Naive thymus-derived CD4-positive, alpha-beta T cell (primary cell): ENCODE results near the gene IPCEF1. TPM values are rescaled to one million over a fixed set of nuclear protein-coding genes. Genes with fewer than 3 reads are reported as not detected.
"Not testable (repeated sequence)": the region's sequence is repeated elsewhere in the genome, so short reads cannot be mapped to it uniquely, and the experiment has no call there.

Experiments
- ATAC-seq: fragments of 150-1000 bp; cut with Tn5 transposase; 2 replicates; pipeline ENCODE4 v1.10.0; 2021; ENCODE audit warnings: mild to moderate bottlenecking, moderate library complexity
- CTCF ChIA-PET: fragments of 350-600 bp; sonication (Branson Sonifier 250); formaldehyde crosslinking; loops from one replicate; lab custom pipeline; 2021; ENCODE audit warnings: antibody characterized with exemption; lab: Charles Lee
- POLR2A ChIA-PET: fragments of 350-600 bp; sonication (Branson Sonifier 250); formaldehyde crosslinking; loops from one replicate; lab custom pipeline; 2021; ENCODE audit warnings: antibody characterized with exemption, inconsistent platforms; lab: Charles Lee
- DNase-seq, 9 donors: peaks; one replicate each; pipeline versions ENCODE4 v3.0.0 to v3.0.0-alpha.2; 2020 to 2022; ENCODE audit warnings: mixed read lengths in 1 of 9
- H3K27ac ChIP-seq: one replicate; pipeline ENCODE4 v1.7.0; 2013; ENCODE audit warnings: mild to moderate bottlenecking, low read depth, low read length, moderate library complexity
- H3K27me3 ChIP-seq, 2 donors: one replicate each; pipeline ENCODE4 v1.7.0; 2013; ENCODE audit warnings: low read length in 2 of 2, mild to moderate bottlenecking in 2 of 2, moderate library complexity in 2 of 2; ENCODE audit not compliant: control insufficient read depth in 2 of 2, insufficient read depth in 2 of 2
- H3K36me3 ChIP-seq, 3 experiments: 1 replicate in 2 of 3; 2 replicates in 1 of 3; pipeline ENCODE4 v1.7.0; 2013; ENCODE audit warnings: low read length in 3 of 3, mild to moderate bottlenecking in 3 of 3, moderate library complexity in 1 of 3; ENCODE audit not compliant: insufficient read depth in 3 of 3, control insufficient read depth in 2 of 3
- H3K4me1 ChIP-seq, 2 donors: one replicate each; pipeline ENCODE4 v1.7.0; 2013; ENCODE audit warnings: low read length in 2 of 2, mild to moderate bottlenecking in 2 of 2, moderate library complexity in 1 of 2; ENCODE audit not compliant: control insufficient read depth in 2 of 2, insufficient read depth in 2 of 2
- H3K4me3 ChIP-seq: 2 replicates; pipeline ENCODE4 v1.7.0; 2013; ENCODE audit warnings: mild to moderate bottlenecking, low read length
- H3K9me3 ChIP-seq, 3 experiments: 1 replicate in 2 of 3; 2 replicates in 1 of 3; pipeline ENCODE4 v1.7.0; 2013; ENCODE audit warnings: low read length in 3 of 3; ENCODE audit not compliant: control insufficient read depth in 2 of 3
- H3K27ac Mint-ChIP-seq, 9 donors: one replicate each; pipeline ENCODE4 v1.8.0; 2020 to 2022; ENCODE audit warnings: mixed read lengths in 9 of 9, mild to moderate bottlenecking in 8 of 9, moderate library complexity in 5 of 9, inconsistent platforms in 2 of 9
- H3K27me3 Mint-ChIP-seq, 5 donors: one replicate each; pipeline ENCODE4 v1.8.0; 2021 to 2022; ENCODE audit warnings: mixed read lengths in 5 of 5, mild to moderate bottlenecking in 1 of 5
- H3K36me3 Mint-ChIP-seq, 5 donors: one replicate each; pipeline ENCODE4 v1.8.0; 2020 to 2022; ENCODE audit warnings: mixed read lengths in 5 of 5, mild to moderate bottlenecking in 3 of 5, inconsistent platforms in 1 of 5
- H3K4me1 Mint-ChIP-seq, 7 donors: one replicate each; pipeline ENCODE4 v1.8.0; 2020 to 2022; ENCODE audit warnings: mixed read lengths in 7 of 7, mild to moderate bottlenecking in 3 of 7, inconsistent platforms in 1 of 7
- H3K4me3 Mint-ChIP-seq, 10 donors: one replicate each; pipeline ENCODE4 v1.8.0; 2020 to 2022; ENCODE audit warnings: mild to moderate bottlenecking in 10 of 10, mixed read lengths in 10 of 10, moderate library complexity in 6 of 10, inconsistent platforms in 2 of 10
- H3K9me3 Mint-ChIP-seq, 11 donors: one replicate each; pipeline ENCODE4 v1.8.0; 2020 to 2022; ENCODE audit warnings: mixed read lengths in 11 of 11, mild to moderate bottlenecking in 4 of 11, inconsistent platforms in 1 of 11, moderate library complexity in 1 of 11
- intact Hi-C, 2 donors: fragments of 100-400 bp; cut with micrococcal nuclease; formaldehyde crosslinking; loops; one replicate each; pipeline ENCODE4 v1.15.1; 2023
- polyA plus RNA-seq, 2 donors: library from polyadenylated mRNA; unstranded; fragments of 300-500 nt; fragmentation: Illumina TruSeq; gene quantifications; one replicate each; pipeline ENCODE4 v1.2.3, GENCODE V29; 2021
- total RNA-seq, 6 experiments: library from RNA in 5 of 6; stranded (reverse) in 5 of 6; gene quantifications; 1 replicate in 5 of 6; 2 replicates in 1 of 6; pipeline ENCODE4 v1.2.3 and lab custom pipeline; 2021 to 2026

IPCEF1 gene
- total and polyA plus RNA-seq, 7 experiments from 2014 or later: 12.0 to 122 (median 99.7) TPM

GRCh38 chr6:154307696-154308425, 48.7 kb downstream of the IPCEF1 start:
- CTCF ChIA-PET: no interaction called here
- H3K27ac ChIP-seq: no peak overlapping the region
- H3K4me1 ChIP-seq: no peaks in the 10 kb centered on the region
- intact Hi-C loops: no loop called here
- H3K4me3 ChIP-seq: no peak overlapping the region
- Mint-ChIP-seq H3K36me3 (peaks cover 0 to 2% (median 0%) of the 10 kb centered on the region in 5 donors), H3K9me3 (peaks cover 0 to 12% (median 4%) of the 10 kb centered on the region in 11 donors), H3K4me3 (no peak overlapping the region), H3K4me1 (peaks cover 0 to 4% (median 0%) of the 10 kb centered on the region in 7 donors), H3K27me3 (peaks cover 0 to 15% (median 0%) of the 10 kb centered on the region in 5 donors), H3K27ac (no peak overlapping the region)
- no peaks in the 10 kb centered on the region for H3K36me3 ChIP-seq
- DNase-seq: no peak
- H3K27me3 ChIP-seq: no peaks in the 10 kb centered on the region
- H3K9me3 ChIP-seq: no peaks in the 10 kb centered on the region
- POLR2A ChIA-PET: no interaction called here
- ATAC-seq: no peak

GRCh38 chr6:154307147-154307546, 49.5 kb downstream of the IPCEF1 start:
- POLR2A ChIA-PET, DNase-seq, H3K4me1 Mint-ChIP-seq, H3K9me3 ChIP-seq, H3K36me3 Mint-ChIP-seq, H3K4me3 Mint-ChIP-seq, intact Hi-C loops, H3K36me3 ChIP-seq, CTCF ChIA-PET, H3K27ac ChIP-seq, ATAC-seq, H3K4me1 ChIP-seq, H3K4me3 ChIP-seq, H3K27me3 ChIP-seq, H3K27ac Mint-ChIP-seq: not testable (repeated sequence)
- H3K27me3 Mint-ChIP-seq: peaks cover 0 to 15% (median 0%) of the 10 kb centered on the region in 5 donors
- H3K9me3 Mint-ChIP-seq: peaks cover 0 to 12% (median 4%) of the 10 kb centered on the region in 11 donors

GRCh38 chr6:154306696-154307095, 49.9 kb downstream of the IPCEF1 start:
- Histone ChIP-seq H3K36me3 (no peaks in the 10 kb centered on the region), H3K4me3 (no peak overlapping the region), H3K27ac (no peak overlapping the region), H3K4me1 (peaks cover 0 to 6% of the 10 kb centered on the region in 2 donors), H3K27me3 (no peaks in the 10 kb centered on the region), H3K9me3 (no peaks in the 10 kb centered on the region)
- H3K36me3 Mint-ChIP-seq: peaks cover 0 to 2% (median 0%) of the 10 kb centered on the region in 5 donors
- H3K27me3 Mint-ChIP-seq: peaks cover 0 to 15% (median 0%) of the 10 kb centered on the region in 5 donors
- ChIA-PET CTCF (no interaction called here), POLR2A (interaction anchor here (0.5 kb wide), 1 partner anchor 15 kb away, joined by 3 read pairs; no protein-coding TSS in a partner anchor)
- DNase-seq (no peak), ATAC-seq (peak; percentile 27)
- no peak overlapping the region for H3K27ac Mint-ChIP-seq
- intact Hi-C loops: no loop called here
- no peak overlapping the region for H3K4me3 Mint-ChIP-seq
- H3K9me3 Mint-ChIP-seq: peaks cover 0 to 12% (median 4%) of the 10 kb centered on the region in 11 donors
- H3K4me1 Mint-ChIP-seq: peaks cover 0 to 8% (median 7%) of the 10 kb centered on the region in 7 donors

GRCh38 chr6:154304191-154304590, 52.4 kb downstream of the IPCEF1 start:
- no peak for DNase-seq
- POLR2A ChIA-PET: no interaction called here
- H3K27me3 ChIP-seq: no peaks in the 10 kb centered on the region
- no peak overlapping the region for H3K27ac ChIP-seq
- Mint-ChIP-seq H3K27ac (no peak overlapping the region), H3K36me3 (peaks cover 0 to 2% (median 0%) of the 10 kb centered on the region in 5 donors), H3K4me1 (peaks cover 0 to 8% (median 7%) of the 10 kb centered on the region in 7 donors), H3K9me3 (peaks cover 0 to 2% (median 0%) of the 10 kb centered on the region in 11 donors), H3K27me3 (peaks cover 0 to 8% (median 0%) of the 10 kb centered on the region in 5 donors), H3K4me3 (no peak overlapping the region)
- peaks cover 0 to 6% of the 10 kb centered on the region in 2 donors for H3K4me1 ChIP-seq
- CTCF ChIA-PET: no interaction called here
- H3K9me3 ChIP-seq: no peaks in the 10 kb centered on the region
- no peak for ATAC-seq
- H3K36me3 ChIP-seq: no peaks in the 10 kb centered on the region
- H3K4me3 ChIP-seq: no peak overlapping the region
- intact Hi-C loops: no loop called here

- H3K27me3 ChIP-seq, CTCF ChIA-PET: not testable (repeated sequence)
Measured at GRCh38 chr6:154303642-154304041, 53.0 kb downstream of the IPCEF1 start.

GRCh38 chr6:154301839-154302752, 54.5 kb downstream of the IPCEF1 start:
- H3K27ac Mint-ChIP-seq: no peak overlapping the region
- H3K36me3 Mint-ChIP-seq: no peaks in the 10 kb centered on the region
- ATAC-seq: peak; percentile 81
- H3K9me3 Mint-ChIP-seq: no peaks in the 10 kb centered on the region
- H3K4me3 Mint-ChIP-seq: no peak overlapping the region
- H3K36me3 ChIP-seq: no peaks in the 10 kb centered on the region
- CTCF ChIA-PET: no interaction called here
- peaks cover 0 to 6% (median 0%) of the 10 kb centered on the region in 5 donors for H3K27me3 Mint-ChIP-seq
- DNase-seq: peak in 4 of 9 donors; percentile 1 to 19 (median 10)
- no peak overlapping the region for H3K27ac ChIP-seq
- H3K9me3 ChIP-seq: no peaks in the 10 kb centered on the region
- intact Hi-C loops: no loop called here
- peaks cover 0 to 6% of the 10 kb centered on the region in 2 donors for H3K4me1 ChIP-seq
- POLR2A ChIA-PET: interaction anchor here (0.6 kb wide), 1 partner anchor 94 kb away, joined by 3 read pairs; no protein-coding TSS in a partner anchor
- no peak overlapping the region for H3K4me3 ChIP-seq
- no peaks in the 10 kb centered on the region for H3K27me3 ChIP-seq
- H3K4me1 Mint-ChIP-seq: peaks cover 0 to 8% (median 7%) of the 10 kb centered on the region in 7 donors

More at GRCh38 chr6:154303642-154304041, 53.0 kb downstream of the IPCEF1 start:
- POLR2A ChIA-PET, H3K9me3 ChIP-seq, H3K27me3 Mint-ChIP-seq, ATAC-seq, H3K4me1 ChIP-seq, H3K9me3 Mint-ChIP-seq, DNase-seq, H3K4me3 Mint-ChIP-seq, H3K36me3 Mint-ChIP-seq, intact Hi-C loops, H3K27ac ChIP-seq, H3K4me1 Mint-ChIP-seq, H3K27ac Mint-ChIP-seq, H3K36me3 ChIP-seq, H3K4me3 ChIP-seq: not testable (repeated sequence)
